Endothelial cell of umbilical vein (primary cell): ENCODE results near the gene SMIM3. TPM values are rescaled to one million over a fixed set of nuclear protein-coding genes. Genes with fewer than 3 reads are reported as not detected.

Experiments used
- BruUV-seq: library from RNA; stranded (reverse); fragments of 400-500 nt; replicated peaks from 2 replicates; lab custom pipeline; 2021; lab: Mats Ljungman, UMichigan
- CTCF ChIA-PET: fragments of 300-600, 350-600 bp; sonication (Branson Sonifier 250); formaldehyde crosslinking; loops from one replicate; lab custom pipeline; 2021; ENCODE audit warnings: antibody characterized with exemption, inconsistent platforms; lab: Charles Lee
- POLR2A ChIA-PET: fragments of 300-600, 350-600 bp; sonication (Branson Sonifier 250); formaldehyde crosslinking; loops from one replicate; lab custom pipeline; 2021; ENCODE audit warnings: antibody characterized with exemption, inconsistent platforms; lab: Charles Lee
- DNase-seq: peaks from one replicate; pipeline ENCODE4 v3.0.0-alpha.2; 2011; ENCODE audit warnings: low read depth, low spot score
- FAIRE-seq: peaks from 2 replicates; lab custom pipeline; 2011; peaks lifted over from hg19 to GRCh38; lab: Jason Lieb, UNC
- H2AFZ ChIP-seq: 2 replicates; pipeline ENCODE4 v1.6.0; 2012; ENCODE audit warnings: low read depth, low read length, control low read depth, inconsistent platforms
- H3K27ac ChIP-seq: 2 replicates; pipeline ENCODE4 v1.5.1; 2011; ENCODE audit warnings: low read depth, mild to moderate bottlenecking, control low read depth, low read length, moderate library complexity; ENCODE audit not compliant: insufficient read depth
- H3K27me3 ChIP-seq, 2 experiments: 2 replicates each; pipeline versions ENCODE4 v1.6.0 to v1.6.1; 2011; ENCODE audit warnings: low read length in 2 of 2, mixed read lengths in 1 of 2; ENCODE audit not compliant: control insufficient read depth in 2 of 2, insufficient read depth in 2 of 2
- H3K36me3 ChIP-seq, 2 experiments: 2 replicates in 1 of 2; 3 replicates in 1 of 2; pipeline ENCODE4 v1.5.1; 2011; ENCODE audit warnings: low read length in 2 of 2, mild to moderate bottlenecking in 1 of 2, moderate library complexity in 1 of 2; ENCODE audit not compliant: control insufficient read depth in 2 of 2, insufficient read depth in 2 of 2; ENCODE audit errors: extremely low read depth in 1 of 2
- H3K4me1 ChIP-seq: 3 replicates; pipeline ENCODE4 v1.5.1; 2011; ENCODE audit warnings: mild to moderate bottlenecking, low read length; ENCODE audit not compliant: control insufficient read depth, insufficient read depth; ENCODE audit errors: extremely low read depth
- H3K4me2 ChIP-seq: 2 replicates; pipeline ENCODE4 v1.6.1; 2011; ENCODE audit warnings: low read length, control low read depth, mixed read lengths; ENCODE audit not compliant: insufficient read depth
- H3K4me3 ChIP-seq, 3 experiments: fragments of 200-600 bp in 1 of 3; sonication (generic), shearing (Covaris generic) in 1 of 3; replicated peaks in 1 of 3; 2 replicates each; pipeline ENCODE4 v1.5.1; 2011 to 2016; ENCODE audit warnings: control low read depth in 3 of 3, low read length in 3 of 3, mild to moderate bottlenecking in 2 of 3, inconsistent platforms in 1 of 3, low read depth in 1 of 3, moderate library complexity in 1 of 3; ENCODE audit not compliant: insufficient read depth in 1 of 3
- H3K79me2 ChIP-seq: 2 replicates; pipeline ENCODE4 v1.6.0; 2012; ENCODE audit warnings: low read length, inconsistent platforms; ENCODE audit not compliant: control insufficient read depth, insufficient read depth
- H3K9ac ChIP-seq: replicated peaks from 2 replicates; pipeline ENCODE3; 2011; ENCODE audit warnings: low read length, control low read depth; ENCODE audit not compliant: insufficient read depth; ENCODE audit errors: extremely low read depth
- H3K9me1 ChIP-seq: replicated peaks from 3 replicates; pipeline ENCODE4 v1.6.0; 2011; ENCODE audit warnings: mild to moderate bottlenecking, low read length; ENCODE audit not compliant: control insufficient read depth, insufficient read depth; ENCODE audit errors: extremely low read depth
- H3K9me3 ChIP-seq: replicated peaks from 2 replicates; pipeline ENCODE4 v1.5.1; 2012; ENCODE audit warnings: low read length, inconsistent platforms; ENCODE audit not compliant: control insufficient read depth, insufficient read depth
- H4K20me1 ChIP-seq: replicated peaks from 2 replicates; pipeline ENCODE3; 2011; ENCODE audit warnings: mild to moderate bottlenecking, low read length; ENCODE audit not compliant: control insufficient read depth, insufficient read depth; ENCODE audit errors: extremely low read depth
- CTCF ChIP-seq, 2 donors: IDR thresholded peaks; 1 replicate in 1 of 2; 2 replicates in 1 of 2; pipeline ENCODE4 v1.5.1; 2011; ENCODE audit warnings: low read length in 2 of 2, mild to moderate bottlenecking in 2 of 2, moderate library complexity in 2 of 2, control low read depth in 1 of 2, inconsistent platforms in 1 of 2, low read depth in 1 of 2; ENCODE audit not compliant: insufficient read depth in 1 of 2; ENCODE audit errors: extremely low read depth in 1 of 2
- EZH2 ChIP-seq: IDR thresholded peaks from 2 replicates; pipeline ENCODE4 v1.6.1; 2012; ENCODE audit warnings: borderline replicate concordance, low read depth, mild to moderate bottlenecking, moderate library complexity, low read length, inconsistent platforms; ENCODE audit not compliant: severe bottlenecking
- FOS ChIP-seq: IDR thresholded peaks from 2 replicates; pipeline ENCODE4 v1.6.1; 2011; ENCODE audit warnings: mild to moderate bottlenecking, low read length, moderate library complexity, borderline replicate concordance; ENCODE audit not compliant: insufficient read depth
- GATA2 ChIP-seq: IDR thresholded peaks from 2 replicates; pipeline ENCODE4 v1.7.0; 2011; ENCODE audit warnings: low read depth, mild to moderate bottlenecking, moderate library complexity, mixed read lengths, low read length; ENCODE audit not compliant: insufficient read length, insufficient read depth
- JUN ChIP-seq: IDR thresholded peaks from 2 replicates; pipeline ENCODE4 v1.6.1; 2011; ENCODE audit warnings: borderline replicate concordance, low read depth; ENCODE audit not compliant: insufficient read length, insufficient read depth
- MAX ChIP-seq: IDR thresholded peaks from 2 replicates; pipeline ENCODE4 v1.6.1; 2011; ENCODE audit not compliant: insufficient read depth, insufficient read length
- MYC ChIP-seq: IDR thresholded peaks from one replicate; pipeline ENCODE4 v1.6.1; 2011; ENCODE audit warnings: mild to moderate bottlenecking, low read depth, low read length
- POLR2A ChIP-seq: IDR thresholded peaks from 2 replicates; pipeline ENCODE4 v1.6.1; 2012; ENCODE audit warnings: low read depth, mild to moderate bottlenecking, control low read depth, low read length
- POLR2AphosphoS5 ChIP-seq: IDR thresholded peaks from 2 replicates; pipeline ENCODE4 v1.6.1; 2012; ENCODE audit warnings: low read depth, mild to moderate bottlenecking, control low read depth, low read length, moderate library complexity; ENCODE audit not compliant: insufficient read depth
- dilution Hi-C: fragments of 300-500 bp; cut with MboI; formaldehyde crosslinking; loops from one replicate; pipeline ENCODE4 v1.15.0; 2019; ENCODE audit warnings: low sequenced_read_pairs; ENCODE audit not compliant: extremely low pct_ligation_motif_present
- intact Hi-C: fragments of 100-400 bp; cut with micrococcal nuclease; formaldehyde crosslinking; loops from one replicate; pipeline ENCODE4 v1.10.0; 2022
- polyA plus RNA-seq, 4 experiments: library from polyadenylated mRNA; depleted of rRNA in 3 of 4; stranded (reverse) in 3 of 4; unstranded in 1 of 4; fragments of >200 nt; gene quantifications; 2 replicates each; pipeline versions ENCODE4 v1.2.1 to v1.2.3, GENCODE V29; 2011 to 2012; ENCODE audit warnings: missing spikeins in 1 of 4
- total RNA-seq: library from RNA; stranded (reverse); gene quantifications from 2 replicates; pipeline ENCODE4 v1.2.3, GENCODE V29; 2021

SMIM3 gene
- total and polyA plus RNA-seq, 2 donors (not counting 3 experiments of a cell fraction or from before 2014, with no cell fraction given), result 1.0 to 2.0 TPM

GRCh38 chr5:150787656-150788055 is 9.1 kb downstream of the SMIM3 start:
- TF ChIP-seq GATA2 (no peak), MAX (no peak), MYC (no peak), EZH2 (no peak), POLR2AphosphoS5 (no peak), JUN (no peak), CTCF (IDR thresholded peaks at IDR 0.05; ENCODE audit: extremely low read depth in 1 of 2, insufficient read depth in 1 of 2, low read depth in 1 of 2, low read length in 2 of 2) (no peak), POLR2A (no peak), FOS (no peak)
- BruUV-seq, result no TSS peak
- Histone ChIP-seq H3K36me3 (no peaks in the 10 kb centered on the region), H3K27me3 (peaks cover 5 to 9% of the 10 kb centered on the region in 2 experiments), H4K20me1 (no peaks in the 10 kb centered on the region), H3K9me1 (no peaks in the 10 kb centered on the region), H3K79me2 (no peaks in the 10 kb centered on the region), H3K4me2 (no peak overlapping the region), H3K27ac (no peak overlapping the region), H3K4me3 (no peak overlapping the region), H3K4me1 (peaks cover 18% of the 10 kb centered on the region), H2AFZ (no peak overlapping the region), H3K9me3 (no peaks in the 10 kb centered on the region), H3K9ac (no peak overlapping the region)
- intact Hi-C loops (no loop called here), dilution Hi-C loops (no loop called here)
- FAIRE-seq, result no peak
- ChIA-PET POLR2A (no interaction called here), CTCF (interaction anchor here (0.9 to 1.9 kb wide), 6 partner anchors 8 to 87 kb away, joined by 3 to 16 read pairs (median 4); partner anchors contain the start of genes RBM22 and SMIM3)
- no peak for DNase-seq
